Hepatocyte (in vitro differentiated cells): ENCODE data around the gene DOCK4. TPM values are rescaled to one million over a fixed set of nuclear protein-coding genes. Genes with fewer than 3 reads are reported as not detected.
A peak's percentile ranks its signal among the peaks of the same experiment; 100 is the strongest.

ENCODE experiments used
- DNase-seq: peaks from one replicate; pipeline ENCODE4 v3.0.0-alpha.2; 2016; ENCODE audit warnings: low spot score
- H2AFZ ChIP-seq: fragments of 200-600 bp; sonication (generic); 2 replicates; pipeline ENCODE4 v1.6.0; 2016; ENCODE audit warnings: antibody characterized with exemption, mild to moderate bottlenecking
- H3K27ac ChIP-seq: fragments of 200-600 bp; sonication (generic); 2 replicates; pipeline ENCODE4 v1.5.1; 2016; ENCODE audit warnings: mild to moderate bottlenecking
- H3K27me3 ChIP-seq: fragments of 200-600 bp; sonication (generic); 2 replicates; pipeline ENCODE4 v1.6.1; 2016
- H3K36me3 ChIP-seq: fragments of 200-600 bp; sonication (generic); replicated peaks from 2 replicates; pipeline ENCODE4 v1.5.1; 2016; ENCODE audit warnings: low read depth; ENCODE audit not compliant: insufficient read depth
- H3K4me1 ChIP-seq: fragments of 200-600 bp; sonication (generic); 2 replicates; pipeline ENCODE4 v1.5.1; 2016; ENCODE audit warnings: mild to moderate bottlenecking, moderate library complexity; ENCODE audit not compliant: insufficient read depth
- H3K4me2 ChIP-seq: fragments of 200-600 bp; sonication (generic); 2 replicates; pipeline ENCODE4 v1.6.0; 2016
- H3K4me3 ChIP-seq: fragments of 200-600 bp; sonication (generic); 2 replicates; pipeline ENCODE4 v1.5.1; 2016; ENCODE audit warnings: mild to moderate bottlenecking
- H3K79me2 ChIP-seq: fragments of 200-600 bp; sonication (generic); 2 replicates; pipeline ENCODE4 v1.6.0; 2017; ENCODE audit warnings: mild to moderate bottlenecking
- H3K9me2 ChIP-seq: fragments of 200-600 bp; sonication (generic); replicated peaks from 2 replicates; pipeline ENCODE4 v1.6.0; 2017; ENCODE audit warnings: mild to moderate bottlenecking; ENCODE audit not compliant: insufficient read depth
- H3K9me3 ChIP-seq: fragments of 200-600 bp; sonication (generic); 2 replicates; pipeline ENCODE4 v1.5.1; 2016; ENCODE audit warnings: low read depth, mild to moderate bottlenecking
- H4K20me1 ChIP-seq: fragments of 200-600 bp; sonication (generic); 2 replicates; pipeline ENCODE4 v1.6.0; 2016; ENCODE audit warnings: mild to moderate bottlenecking; ENCODE audit not compliant: insufficient read depth, poor library complexity, severe bottlenecking
- CTCF ChIP-seq: fragments of 200-600 bp; sonication (generic); IDR thresholded peaks from 2 replicates; pipeline ENCODE4 v1.5.1; 2016; ENCODE audit warnings: antibody characterized with exemption, mild to moderate bottlenecking; ENCODE audit not compliant: poor library complexity
- EZH2 ChIP-seq: fragments of 200-600 bp; sonication (generic); IDR thresholded peaks from 2 replicates; pipeline ENCODE4 v1.6.1; 2016; ENCODE audit warnings: antibody characterized with exemption, mild to moderate bottlenecking, borderline replicate concordance
- EZH2phosphoT487 ChIP-seq: fragments of 200-600 bp; sonication (generic); IDR thresholded peaks from one replicate; pipeline ENCODE4 v1.6.1; 2018; ENCODE audit warnings: antibody characterized with exemption, mild to moderate bottlenecking, low read depth, moderate library complexity; ENCODE audit not compliant: unreplicated experiment, severe bottlenecking
- WGBS: methylation state at CpG from one replicate; pipeline ENCODE4 v1.1.6; 2016; ENCODE audit warnings: low lambda C conversion rate; ENCODE audit errors: missing lambda C conversion rate; 5-methylcytosine and 5-hydroxymethylcytosine counted together
- polyA plus RNA-seq: library from polyadenylated mRNA; unstranded; fragments of >200 nt; fragmentation: Nextera tagmentation; extraction: Ambion mirVana; gene quantifications from 2 replicates; pipeline ENCODE4 v1.2.1, GENCODE V29; 2016
- total RNA-seq: library from RNA; depleted of rRNA; stranded (reverse); fragments of >200 nt; gene quantifications from 2 replicates; pipeline ENCODE4 v1.2.3, GENCODE V29; 2014

Gene DOCK4
- total and polyA plus RNA-seq, 2 experiments from 2014 or later = 4.4 to 22.9 TPM

GRCh38 chr7:111756687-111757178, 449.5 kb downstream of the DOCK4 start:
- no peaks in the 10 kb centered on the region for H3K9me2 ChIP-seq
- TF ChIP-seq EZH2phosphoT487 = no peak
- no peak for TF ChIP-seq EZH2
- TF ChIP-seq CTCF = no peak
- H3K4me1 ChIP-seq = no peaks in the 10 kb centered on the region
- WGBS = 63% methylated on average over 11 of the region's 11 CpGs
- no peaks in the 10 kb centered on the region for H4K20me1 ChIP-seq
- no peak overlapping the region for H3K27ac ChIP-seq
- peak overlapping the region; percentile 8 for H3K4me2 ChIP-seq
- H3K27me3 ChIP-seq = no peaks in the 10 kb centered on the region
- DNase-seq = peak; percentile 51
- no peaks in the 10 kb centered on the region for H3K36me3 ChIP-seq
- H3K4me3 ChIP-seq = no peak overlapping the region
- no peaks in the 10 kb centered on the region for H3K79me2 ChIP-seq
- no peaks in the 10 kb centered on the region for H3K9me3 ChIP-seq
- no peak overlapping the region for H2AFZ ChIP-seq

GRCh38 chr7:111755383-111755782, 450.8 kb downstream of the DOCK4 start:
- TF ChIP-seq CTCF (no peak), EZH2 (no peak), EZH2phosphoT487 (no peak)
- Histone ChIP-seq H3K27ac (no peak overlapping the region), H3K27me3 (no peaks in the 10 kb centered on the region), H3K4me1 (peaks cover 8% of the 10 kb centered on the region), H4K20me1 (no peaks in the 10 kb centered on the region), H2AFZ (no peak overlapping the region), H3K4me2 (no peak overlapping the region), H3K4me3 (no peak overlapping the region), H3K36me3 (no peaks in the 10 kb centered on the region), H3K9me2 (no peaks in the 10 kb centered on the region), H3K79me2 (no peaks in the 10 kb centered on the region), H3K9me3 (no peaks in the 10 kb centered on the region)
- WGBS = 96% methylated on average over 6 of the region's 6 CpGs
- DNase-seq = no peak

GRCh38 chr7:111753968-111754367, 452.2 kb downstream of the DOCK4 start:
- Histone ChIP-seq H3K9me3 (no peaks in the 10 kb centered on the region), H3K4me3 (no peak overlapping the region), H3K79me2 (no peaks in the 10 kb centered on the region), H3K27me3 (no peaks in the 10 kb centered on the region), H3K27ac (no peak overlapping the region), H3K36me3 (no peaks in the 10 kb centered on the region), H4K20me1 (no peaks in the 10 kb centered on the region), H3K4me2 (no peak overlapping the region), H3K4me1 (peaks cover 9% of the 10 kb centered on the region), H2AFZ (no peak overlapping the region), H3K9me2 (no peaks in the 10 kb centered on the region)
- no peak for DNase-seq
- 84% methylated on average over 3 of the region's 3 CpGs for WGBS
- TF ChIP-seq CTCF = no peak
- no peak for TF ChIP-seq EZH2phosphoT487
- no peak for TF ChIP-seq EZH2
